SU-DHL-6 (cell line): ENCODE measurements around the gene ZNF532.

Source experiments
- H2AFZ ChIP-seq: fragments of 200-600 bp; sonication (generic); 2 replicates; pipeline ENCODE4 v1.6.1; 2014; ENCODE audit warnings: low read depth, mild to moderate bottlenecking, moderate library complexity, mixed read lengths, antibody characterized with exemption, low read length; ENCODE audit not compliant: severe bottlenecking
- H3F3A ChIP-seq: fragments of 200-600 bp; shearing (Covaris generic); 2 replicates; pipeline ENCODE4 v1.6.0; 2016; ENCODE audit warnings: antibody characterized with exemption, mild to moderate bottlenecking; ENCODE audit not compliant: insufficient read depth
- H3K27ac ChIP-seq: fragments of 200-600 bp; sonication (generic); 2 replicates; pipeline ENCODE4 v1.5.1; 2016; ENCODE audit warnings: low read depth, mild to moderate bottlenecking, low read length, moderate library complexity, mixed read lengths
- H3K27me3 ChIP-seq: fragments of 200-600 bp; sonication (generic), shearing (Covaris generic); 2 replicates; pipeline ENCODE4 v1.6.0; 2014; ENCODE audit warnings: mild to moderate bottlenecking, low read length
- H3K36me3 ChIP-seq: fragments of 200-600 bp; sonication (generic); 2 replicates; pipeline ENCODE4 v1.6.1; 2014; ENCODE audit warnings: mild to moderate bottlenecking, low read length, mixed read lengths
- H3K4me2 ChIP-seq: fragments of 300-600, 200-600 bp; shearing (Covaris generic), sonication (generic); 2 replicates; pipeline ENCODE4 v1.6.0; 2014; ENCODE audit warnings: low read length, low read depth, mild to moderate bottlenecking; ENCODE audit not compliant: poor library complexity, severe bottlenecking
- H3K4me3 ChIP-seq: fragments of 200-600 bp; sonication (generic); 2 replicates; pipeline ENCODE4 v1.5.1; 2014; ENCODE audit warnings: antibody characterized with exemption, low read length, mild to moderate bottlenecking, mixed read lengths; ENCODE audit not compliant: insufficient read depth, poor library complexity, severe bottlenecking
- H3K79me2 ChIP-seq: fragments of 200-600 bp; sonication (generic); 2 replicates; pipeline ENCODE4 v1.6.1; 2014; ENCODE audit warnings: mild to moderate bottlenecking, low read length, moderate library complexity; ENCODE audit not compliant: insufficient read depth
- H3K9ac ChIP-seq: fragments of 200-600 bp; sonication (generic); 2 replicates; pipeline ENCODE4 v1.7.0; 2014; ENCODE audit warnings: mild to moderate bottlenecking, low read length
- H3K9me2 ChIP-seq: fragments of 200-600 bp; sonication (generic); replicated peaks from 2 replicates; pipeline ENCODE4 v1.6.1; 2014; ENCODE audit warnings: low read length; ENCODE audit not compliant: insufficient read depth
- H3K9me3 ChIP-seq: fragments of 200-600 bp; sonication (generic); 2 replicates; pipeline ENCODE4 v1.6.1; 2014; ENCODE audit warnings: low read length, mixed read lengths; ENCODE audit not compliant: insufficient read depth
- H4K20me1 ChIP-seq: fragments of 200-600 bp; sonication (generic); 2 replicates; pipeline ENCODE4 v1.6.1; 2014; ENCODE audit warnings: low read depth, mild to moderate bottlenecking, antibody characterized with exemption, low read length, moderate library complexity, mixed read lengths
- CTCF ChIP-seq: fragments of 200-600 bp; sonication (generic); IDR thresholded peaks from one replicate; pipeline ENCODE4 v1.5.1; 2017; ENCODE audit warnings: antibody characterized with exemption, mild to moderate bottlenecking, low read length, moderate library complexity; ENCODE audit not compliant: insufficient read depth, poor library complexity, severe bottlenecking
- EZH2phosphoT487 ChIP-seq: fragments of 200-600 bp; sonication (generic), shearing (Covaris generic); conservative IDR thresholded peaks from 2 replicates; pipeline ENCODE4 v1.6.1; 2018; ENCODE audit warnings: mild to moderate bottlenecking, antibody characterized with exemption, low read length, moderate library complexity, mixed read lengths

The ZNF532 gene

DNA sequence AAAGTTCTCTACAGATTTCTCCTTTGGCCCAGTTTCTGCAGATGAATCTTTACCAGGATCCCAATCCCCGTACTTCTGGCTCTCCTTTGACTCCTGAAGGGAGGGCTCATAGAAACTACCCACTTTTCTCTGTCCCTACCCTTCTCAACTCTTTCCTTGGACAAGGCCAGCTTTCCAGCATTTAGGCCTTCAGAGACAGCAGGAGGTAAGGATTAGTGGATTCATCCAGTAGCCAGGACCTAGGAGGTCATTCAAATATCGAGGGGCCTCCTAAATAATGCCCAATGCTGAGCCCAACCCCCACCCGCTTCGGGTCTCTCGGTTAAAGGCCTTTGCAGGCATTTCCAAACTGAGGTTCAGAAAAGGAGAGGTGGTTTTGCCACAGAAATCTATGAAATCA is 4.8 kb upstream of the ZNF532 start:
- no peak overlapping the region for H3K4me3 ChIP-seq
- no peak overlapping the region for H3K4me2 ChIP-seq
- no peaks in the 10 kb centered on the region for H3K9me2 ChIP-seq
- no peaks in the 10 kb centered on the region for H3K27me3 ChIP-seq
- H3K36me3 ChIP-seq = no peaks in the 10 kb centered on the region
- no peaks in the 10 kb centered on the region for H4K20me1 ChIP-seq
- H3K79me2 ChIP-seq = no peaks in the 10 kb centered on the region
- H3F3A ChIP-seq = peaks cover 10% of the 10 kb centered on the region
- H3K27ac ChIP-seq = no peak overlapping the region
- H3K9me3 ChIP-seq = no peaks in the 10 kb centered on the region
- H3K9ac ChIP-seq = no peak overlapping the region
- TF ChIP-seq EZH2phosphoT487 = no peak
- TF ChIP-seq CTCF = no peak
- H2AFZ ChIP-seq = no peak overlapping the region

DNA sequence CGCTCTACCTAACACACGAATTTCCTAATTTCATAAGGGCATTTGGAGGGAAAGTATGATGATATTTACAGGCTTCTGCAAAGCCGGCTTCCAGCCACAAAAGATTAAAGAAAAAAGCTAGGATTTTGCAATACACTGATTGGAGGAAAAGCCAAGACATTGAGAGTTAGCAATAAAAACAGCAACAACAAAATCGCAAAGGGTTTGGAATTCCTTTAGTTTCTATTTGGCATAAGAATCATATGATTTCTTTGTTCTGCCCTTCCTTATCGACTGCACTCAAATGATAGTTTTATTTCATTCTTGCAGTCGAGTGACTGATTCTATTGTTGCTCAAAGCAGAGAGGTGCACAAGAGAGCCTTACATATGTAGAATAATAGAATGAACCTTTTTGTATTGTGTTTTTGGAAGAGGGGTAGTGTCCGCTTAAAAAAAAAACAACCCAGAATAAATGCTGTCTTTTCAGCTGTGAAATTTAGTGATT is 3.9 kb upstream of the ZNF532 start:
- Histone ChIP-seq H3K27ac (no peak overlapping the region), H2AFZ (no peak overlapping the region), H4K20me1 (no peaks in the 10 kb centered on the region), H3K79me2 (peaks cover 8% of the 10 kb centered on the region; the same call in 1 of the 2 replicates), H3K9ac (no peak overlapping the region), H3K27me3 (no peaks in the 10 kb centered on the region), H3K9me3 (no peaks in the 10 kb centered on the region), H3K36me3 (no peaks in the 10 kb centered on the region), H3K9me2 (no peaks in the 10 kb centered on the region), H3K4me2 (no peak overlapping the region), H3K4me3 (no peak overlapping the region), H3F3A (peaks cover 17% of the 10 kb centered on the region)
- TF ChIP-seq EZH2phosphoT487 (no peak), CTCF (no peak)

DNA sequence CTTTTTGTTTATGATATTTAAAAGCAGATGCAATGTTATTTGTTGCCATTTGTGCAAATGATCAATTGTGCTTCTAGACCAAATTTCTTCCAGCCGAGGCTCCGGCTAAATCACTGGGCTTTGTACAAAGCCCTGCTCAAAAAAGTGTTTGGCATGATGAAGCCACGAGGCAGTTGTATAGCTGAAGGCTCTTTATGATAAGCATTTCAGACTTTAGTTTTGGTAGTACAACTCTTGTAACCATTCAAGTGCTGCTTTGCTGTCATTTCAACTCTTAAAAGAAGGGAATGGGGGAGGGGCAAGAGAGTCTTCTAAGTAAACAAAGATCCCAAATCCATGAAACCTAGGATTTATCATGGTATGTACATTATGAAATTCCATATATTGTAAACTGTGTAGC is 3.3 kb upstream of the ZNF532 start:
- TF ChIP-seq CTCF = no peak
- TF ChIP-seq EZH2phosphoT487 = no peak
- no peak overlapping the region for H3K4me2 ChIP-seq
- peaks cover 20% of the 10 kb centered on the region for H3F3A ChIP-seq
- H3K9ac ChIP-seq = no peak overlapping the region
- H3K79me2 ChIP-seq = peaks cover 13% of the 10 kb centered on the region; the same call in 1 of the 2 replicates
- no peak overlapping the region for H2AFZ ChIP-seq
- H3K9me3 ChIP-seq = no peaks in the 10 kb centered on the region
- H3K27ac ChIP-seq = no peak overlapping the region
- no peak overlapping the region for H3K4me3 ChIP-seq
- no peaks in the 10 kb centered on the region for H3K9me2 ChIP-seq
- no peaks in the 10 kb centered on the region for H4K20me1 ChIP-seq
- H3K36me3 ChIP-seq = no peaks in the 10 kb centered on the region
- H3K27me3 ChIP-seq = no peaks in the 10 kb centered on the region
